HG03571 (cell line): ENCODE results near the gene PLEKHM1.

Experiments used
- ATAC-seq: cut with Tn5 transposase; IDR thresholded peaks from one replicate; pipeline ENCODE4 v1.9.1; 2021; ENCODE audit not compliant: unreplicated experiment

The PLEKHM1 gene

GRCh38 chr17:45404870-45405249, 85.7 kb downstream of the PLEKHM1 start:
- no peak for ATAC-seq

- ATAC-seq, result no peak
Observed at GRCh38 chr17:45403906-45404490, 86.5 kb downstream of the PLEKHM1 start.

- no peak for ATAC-seq
Observed at GRCh38 chr17:45402916-45403315, 87.6 kb downstream of the PLEKHM1 start.

GRCh38 chr17:45398800-45399199, 91.7 kb downstream of the PLEKHM1 start:
- ATAC-seq, result no peak

GRCh38 chr17:45397796-45398195, 92.7 kb downstream of the PLEKHM1 start:
- ATAC-seq, result no peak

- ATAC-seq, result no peak
Observed at GRCh38 chr17:45396496-45397205, 93.9 kb downstream of the PLEKHM1 start.

- no peak for ATAC-seq
Observed at GRCh38 chr17:45395569-45396415, 94.7 kb downstream of the PLEKHM1 start.

GRCh38 chr17:45394913-45395568, 95.5 kb downstream of the PLEKHM1 start:
- no peak for ATAC-seq

- no peak for ATAC-seq
Observed at GRCh38 chr17:45394564-45394912, 96.0 kb downstream of the PLEKHM1 start.

- ATAC-seq, result no peak
Observed at GRCh38 chr17:45394091-45394490, 96.4 kb downstream of the PLEKHM1 start.

GRCh38 chr17:45393411-45393810, 97.1 kb downstream of the PLEKHM1 start:
- no peak for ATAC-seq

- no peak for ATAC-seq
Observed at GRCh38 chr17:45391918-45392317, 98.6 kb downstream of the PLEKHM1 start.

GRCh38 chr17:45391291-45391690, 99.2 kb downstream of the PLEKHM1 start:
- no peak for ATAC-seq

GRCh38 chr17:45389354-45389753, 101.2 kb downstream of the PLEKHM1 start:
- ATAC-seq, result no peak

GRCh38 chr17:45388604-45389325, 101.8 kb downstream of the PLEKHM1 start:
- no peak for ATAC-seq

GRCh38 chr17:45387739-45388138, 102.8 kb downstream of the PLEKHM1 start:
- no peak for ATAC-seq

GRCh38 chr17:45386178-45386577, 104.3 kb downstream of the PLEKHM1 start:
- no peak for ATAC-seq
